SW480 (cell line): ENCODE results near the gene PCDHGB6.
A peak's percentile ranks its signal among the peaks of the same experiment; 100 is the strongest.
"Not testable (repeated sequence)": the region's sequence is repeated elsewhere in the genome, so short reads cannot be mapped to it uniquely, and the experiment has no call there.

Experiments
- DNase-seq: peaks from one replicate; pipeline ENCODE4 v3.0.0-alpha.2; 2016; ENCODE audit warnings: low spot score

Gene PCDHGB6

DNA sequence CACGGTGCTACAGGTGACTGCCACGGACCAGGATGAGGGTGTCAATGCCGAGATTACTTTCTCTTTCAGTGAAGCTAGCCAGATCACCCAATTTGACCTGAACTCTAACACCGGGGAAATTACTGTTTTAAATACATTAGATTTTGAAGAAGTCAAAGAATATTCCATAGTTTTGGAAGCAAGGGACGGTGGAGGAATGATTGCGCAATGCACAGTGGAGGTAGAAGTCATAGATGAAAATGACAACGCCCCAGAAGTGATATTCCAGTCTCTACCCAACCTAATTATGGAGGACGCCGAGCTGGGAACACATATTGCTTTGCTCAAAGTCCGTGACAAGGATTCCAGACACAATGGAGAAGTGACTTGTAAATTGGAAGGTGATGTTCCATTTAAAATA, 19.2 kb upstream of the PCDHGB6 start:
- DNase-seq: no peak

DNA sequence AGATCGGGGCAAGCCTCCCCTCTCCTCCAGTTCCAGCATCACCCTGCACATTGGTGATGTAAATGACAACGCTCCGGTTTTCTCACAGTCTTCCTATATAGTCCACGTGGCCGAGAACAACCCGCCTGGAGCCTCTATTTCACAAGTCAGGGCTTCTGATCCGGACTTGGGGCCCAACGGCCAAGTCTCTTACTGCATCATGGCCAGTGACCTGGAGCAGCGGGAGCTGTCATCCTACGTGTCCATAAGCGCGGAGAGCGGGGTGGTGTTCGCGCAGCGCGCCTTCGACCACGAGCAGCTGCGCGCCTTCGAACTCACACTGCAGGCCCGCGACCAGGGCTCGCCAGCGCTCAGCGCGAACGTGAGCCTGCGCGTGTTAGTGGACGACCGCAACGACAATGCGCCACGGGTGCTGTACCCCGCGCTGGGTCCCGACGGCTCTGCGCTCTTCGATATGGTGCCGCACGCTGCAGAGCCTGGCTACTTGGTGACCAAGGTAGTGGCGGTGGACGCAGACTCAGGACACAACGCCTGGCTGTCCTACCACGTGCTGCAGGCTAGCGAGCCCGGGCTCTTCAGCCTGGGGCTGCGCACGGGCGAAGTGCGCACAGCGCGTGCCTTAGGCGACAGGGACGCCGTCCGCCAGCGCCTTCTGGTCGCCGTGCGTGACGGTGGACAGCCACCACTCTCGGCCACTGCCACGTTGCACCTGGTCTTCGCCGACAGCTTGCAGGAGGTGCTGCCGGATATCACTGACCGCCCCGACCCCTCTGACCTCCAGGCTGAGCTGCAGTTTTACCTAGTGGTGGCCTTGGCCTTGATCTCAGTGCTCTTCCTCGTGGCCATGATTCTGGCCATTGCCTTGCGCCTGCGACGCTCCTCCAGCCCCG, 18.4 kb upstream of the PCDHGB6 start:
- DNase-seq: no peak

DNA sequence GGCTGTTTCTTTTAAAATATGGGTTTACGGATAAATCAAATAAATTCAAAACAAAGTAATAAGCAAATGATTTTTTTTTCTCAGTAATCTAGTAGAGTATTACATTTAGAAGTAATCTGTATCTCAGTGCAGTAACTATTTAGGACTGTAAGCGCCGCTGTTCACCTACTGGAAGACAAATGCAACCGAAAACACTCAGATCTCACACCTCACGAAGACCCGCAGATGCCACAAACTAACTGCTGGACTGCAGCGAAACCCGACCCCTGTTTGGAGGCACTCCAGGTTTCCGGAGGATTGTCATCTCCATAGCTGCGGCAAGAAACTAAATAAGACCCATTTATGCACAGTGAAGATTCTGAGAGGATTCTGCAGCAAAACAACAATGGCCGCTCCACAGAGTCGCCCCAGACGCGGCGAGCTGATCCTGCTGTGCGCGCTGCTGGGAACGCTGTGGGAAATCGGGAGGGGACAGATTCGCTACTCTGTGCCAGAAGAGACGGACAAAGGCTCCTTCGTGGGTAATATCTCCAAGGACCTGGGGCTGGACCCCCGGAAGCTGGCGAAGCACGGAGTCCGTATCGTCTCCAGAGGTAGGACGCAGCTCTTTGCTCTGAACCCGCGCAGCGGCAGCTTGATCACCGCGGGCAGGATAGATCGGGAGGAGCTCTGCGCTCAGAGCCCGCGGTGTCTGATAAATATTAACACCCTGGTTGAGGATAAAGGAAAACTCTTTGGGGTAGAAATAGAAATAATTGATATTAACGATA, 15.2 kb upstream of the PCDHGB6 start, which contains the start of gene PCDHGA8:
Gene PCDHGA8 (plus strand): TSS at position 205 of the 770 bp plus-strand sequence. CDS start 181 bp downstream, at position 386.
- no peak for DNase-seq

DNA sequence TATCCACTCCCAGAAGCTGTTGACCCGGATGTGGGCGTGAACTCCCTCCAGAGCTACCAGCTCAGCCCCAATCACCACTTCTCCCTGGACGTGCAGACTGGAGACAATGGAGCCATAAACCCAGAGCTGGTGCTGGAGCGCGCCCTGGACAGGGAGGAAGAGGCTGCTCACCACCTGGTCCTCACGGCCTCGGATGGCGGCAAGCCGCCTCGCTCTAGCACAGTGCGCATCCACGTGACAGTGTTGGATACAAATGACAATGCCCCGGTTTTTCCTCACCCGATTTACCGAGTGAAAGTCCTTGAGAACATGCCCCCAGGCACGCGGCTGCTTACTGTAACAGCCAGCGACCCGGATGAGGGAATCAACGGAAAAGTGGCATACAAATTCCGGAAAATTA, 14.6 kb upstream of the PCDHGB6 start:
- DNase-seq: no peak

DNA sequence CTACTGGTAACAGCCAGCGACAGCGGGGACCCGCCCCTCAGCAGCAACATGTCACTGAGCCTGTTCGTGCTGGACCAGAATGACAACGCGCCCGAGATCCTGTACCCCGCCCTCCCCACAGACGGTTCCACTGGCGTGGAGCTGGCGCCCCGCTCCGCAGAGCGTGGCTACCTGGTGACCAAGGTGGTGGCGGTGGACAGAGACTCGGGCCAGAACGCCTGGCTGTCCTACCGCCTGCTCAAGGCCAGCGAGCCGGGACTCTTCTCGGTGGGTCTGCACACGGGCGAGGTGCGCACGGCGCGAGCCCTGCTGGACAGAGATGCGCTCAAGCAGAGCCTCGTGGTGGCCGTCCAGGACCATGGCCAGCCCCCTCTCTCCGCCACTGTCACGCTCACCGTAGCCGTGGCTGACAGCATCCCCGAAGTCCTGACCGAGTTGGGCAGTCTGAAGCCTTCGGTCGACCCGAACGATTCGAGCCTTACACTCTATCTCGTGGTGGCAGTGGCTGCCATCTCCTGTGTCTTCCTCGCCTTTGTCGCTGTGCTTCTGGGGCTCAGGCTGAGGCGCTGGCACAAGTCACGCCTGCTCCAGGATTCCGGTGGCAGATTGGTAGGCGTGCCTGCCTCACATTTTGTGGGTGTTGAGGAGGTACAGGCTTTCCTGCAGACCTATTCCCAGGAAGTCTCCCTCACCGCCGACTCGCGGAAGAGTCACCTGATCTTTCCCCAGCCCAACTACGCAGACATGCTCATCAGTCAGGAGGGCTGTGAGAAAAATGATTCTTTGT, 13.2 kb upstream of the PCDHGB6 start:
- not testable (repeated sequence) for DNase-seq

DNA sequence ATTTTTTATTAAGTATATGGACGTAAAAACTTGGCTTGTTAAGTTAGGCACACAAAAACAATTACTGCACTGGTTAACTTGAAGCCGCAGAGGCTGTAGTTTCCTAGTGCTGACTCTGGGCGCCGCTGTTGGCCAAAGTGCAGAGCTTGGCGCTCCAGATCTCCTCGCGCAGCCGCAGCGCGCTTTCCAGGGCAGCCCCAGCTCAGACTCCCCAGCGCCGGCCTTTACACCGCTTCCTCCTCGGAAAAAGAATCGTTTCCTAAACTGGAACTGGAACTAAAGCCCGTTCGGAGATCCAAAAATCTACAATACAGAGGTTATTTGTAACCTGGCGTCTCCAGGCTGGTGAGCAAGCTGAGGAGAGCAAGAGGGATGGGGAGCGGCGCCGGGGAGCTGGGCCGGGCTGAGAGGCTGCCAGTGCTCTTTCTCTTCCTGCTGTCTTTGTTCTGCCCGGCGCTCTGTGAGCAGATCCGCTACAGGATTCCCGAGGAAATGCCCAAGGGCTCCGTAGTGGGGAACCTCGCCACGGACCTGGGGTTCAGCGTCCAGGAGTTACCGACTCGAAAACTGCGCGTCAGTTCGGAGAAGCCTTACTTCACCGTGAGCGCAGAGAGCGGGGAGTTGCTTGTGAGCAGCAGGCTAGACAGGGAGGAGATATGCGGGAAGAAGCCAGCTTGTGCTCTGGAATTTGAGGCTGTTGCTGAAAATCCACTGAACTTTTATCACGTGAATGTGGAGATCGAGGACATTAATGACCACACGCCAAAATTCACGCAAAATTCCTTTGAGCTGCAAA, 9.9 kb upstream of the PCDHGB6 start, which contains the start of gene PCDHGB5:
Gene PCDHGB5 (plus strand): TSS at position 192 of the 796 bp plus-strand sequence. CDS start 181 bp downstream, at position 373.
- not testable (repeated sequence) for DNase-seq

DNA sequence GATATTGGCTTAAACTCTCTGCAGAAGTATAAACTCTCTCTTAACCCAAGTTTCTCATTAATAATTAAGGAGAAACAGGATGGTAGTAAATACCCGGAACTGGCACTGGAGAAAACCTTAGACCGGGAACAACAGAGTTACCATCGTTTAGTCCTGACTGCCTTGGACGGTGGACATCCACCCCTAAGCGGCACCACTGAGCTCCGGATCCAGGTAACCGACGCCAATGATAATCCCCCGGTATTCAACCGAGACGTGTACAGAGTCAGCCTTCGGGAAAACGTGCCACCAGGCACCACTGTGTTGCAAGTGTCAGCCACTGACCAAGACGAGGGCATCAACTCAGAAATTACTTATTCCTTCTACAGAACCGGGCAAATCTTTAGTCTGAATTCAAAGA, 9.2 kb upstream of the PCDHGB6 start:
- no peak for DNase-seq

DNA sequence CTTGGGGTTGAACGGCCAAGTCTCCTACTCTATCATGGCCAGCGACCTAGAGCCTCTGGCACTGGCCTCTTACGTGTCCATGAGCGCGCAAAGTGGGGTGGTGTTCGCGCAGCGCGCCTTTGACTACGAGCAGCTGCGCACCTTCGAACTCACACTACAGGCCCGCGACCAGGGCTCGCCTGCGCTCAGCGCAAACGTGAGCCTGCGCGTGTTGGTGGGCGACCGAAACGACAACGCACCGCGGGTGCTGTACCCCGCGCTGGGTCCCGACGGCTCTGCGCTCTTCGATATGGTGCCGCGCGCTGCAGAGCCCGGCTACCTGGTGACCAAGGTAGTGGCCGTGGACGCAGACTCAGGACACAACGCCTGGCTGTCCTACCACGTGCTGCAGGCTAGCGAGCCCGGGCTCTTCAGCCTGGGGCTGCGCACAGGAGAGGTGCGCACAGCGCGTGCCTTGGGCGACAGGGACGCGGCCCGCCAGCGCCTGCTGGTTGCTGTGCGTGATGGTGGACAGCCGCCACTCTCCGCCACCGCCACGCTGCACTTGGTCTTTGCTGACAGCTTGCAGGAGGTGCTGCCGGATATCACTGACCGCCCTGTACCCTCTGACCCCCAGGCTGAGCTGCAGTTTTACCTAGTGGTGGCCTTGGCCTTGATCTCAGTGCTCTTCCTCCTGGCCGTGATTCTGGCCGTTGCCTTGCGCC, 8.1 kb upstream of the PCDHGB6 start:
- DNase-seq: no peak

DNA sequence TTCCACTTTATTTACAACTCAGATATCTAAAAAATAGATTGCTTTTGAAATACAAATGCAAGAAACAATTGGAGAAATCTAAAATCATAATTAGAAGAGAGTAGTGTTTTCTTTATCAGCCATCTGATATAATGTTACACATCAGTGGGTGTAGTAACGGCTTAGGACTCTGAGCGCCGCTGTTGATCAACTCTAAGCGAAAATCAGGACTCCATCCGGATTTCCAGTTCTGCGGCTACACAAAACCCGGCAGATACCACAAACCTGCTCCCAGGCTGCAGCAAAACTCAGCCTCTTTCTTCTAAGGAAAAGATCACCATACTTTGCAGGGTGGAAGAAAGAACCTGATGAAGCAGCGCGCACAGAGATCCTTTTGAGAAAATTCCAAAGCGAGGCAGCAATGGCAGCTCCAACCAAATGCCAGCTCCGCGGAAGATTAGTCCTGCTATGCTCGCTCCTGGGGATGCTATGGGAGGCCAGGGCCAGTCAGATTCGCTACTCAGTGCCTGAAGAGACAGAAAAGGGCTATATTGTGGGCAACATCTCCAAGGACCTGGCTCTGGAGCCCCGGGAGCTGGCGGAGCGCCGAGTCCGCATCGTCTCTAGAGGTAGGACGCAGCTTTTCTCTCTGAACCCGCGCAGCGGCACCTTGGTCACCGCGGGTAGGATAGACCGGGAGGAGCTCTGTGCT, 5.1 kb upstream of the PCDHGB6 start, which contains the start of gene PCDHGA9:
Gene PCDHGA9 (plus strand): TSS at position 226 of the 691 bp plus-strand sequence. CDS start 175 bp downstream, at position 401.
- DNase-seq: peak; percentile 31

DNA sequence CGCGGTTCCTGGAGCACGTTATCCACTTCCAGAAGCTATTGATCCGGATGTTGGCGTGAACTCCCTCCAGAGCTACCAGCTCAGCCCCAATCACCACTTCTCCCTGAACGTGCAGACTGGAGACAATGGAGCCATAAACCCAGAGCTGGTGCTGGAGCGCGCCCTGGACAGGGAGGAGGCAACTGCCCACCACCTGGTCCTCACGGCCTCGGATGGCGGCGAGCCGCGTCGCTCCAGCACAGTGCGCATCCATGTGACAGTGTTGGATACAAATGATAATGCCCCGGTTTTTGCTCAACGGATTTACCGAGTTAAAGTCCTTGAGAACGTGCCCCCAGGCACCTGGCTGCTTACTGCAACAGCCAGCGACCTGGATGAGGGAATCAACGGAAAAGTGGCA, 4.4 kb upstream of the PCDHGB6 start:
- no peak for DNase-seq

DNA sequence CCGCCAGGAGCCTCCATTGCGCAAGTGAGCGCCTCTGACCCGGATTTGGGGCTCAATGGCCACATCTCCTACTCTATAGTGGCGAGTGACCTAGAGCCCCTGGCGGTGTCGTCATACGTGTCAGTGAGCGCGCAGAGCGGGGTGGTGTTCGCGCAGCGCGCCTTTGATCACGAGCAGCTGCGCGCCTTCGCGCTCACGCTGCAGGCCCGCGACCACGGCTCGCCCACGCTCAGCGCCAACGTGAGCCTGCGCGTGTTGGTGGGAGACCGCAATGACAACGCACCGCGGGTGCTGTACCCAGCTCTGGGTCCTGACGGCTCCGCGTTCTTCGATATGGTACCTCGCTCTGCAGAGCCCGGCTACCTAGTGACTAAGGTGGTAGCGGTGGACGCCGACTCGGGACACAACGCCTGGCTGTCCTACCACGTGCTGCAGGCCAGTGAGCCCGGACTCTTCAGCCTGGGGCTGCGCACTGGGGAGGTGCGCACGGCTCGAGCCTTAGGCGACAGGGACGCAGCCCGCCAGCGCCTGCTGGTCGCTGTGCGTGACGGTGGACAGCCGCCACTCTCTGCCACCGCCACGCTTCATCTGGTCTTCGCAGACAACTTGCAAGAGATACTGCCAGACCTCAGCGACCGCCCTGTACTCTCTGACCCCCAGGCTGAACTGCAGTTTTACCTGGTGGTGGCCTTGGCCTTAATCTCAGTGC, 1.9 kb downstream of the PCDHGB6 start:
- no peak for DNase-seq

DNA sequence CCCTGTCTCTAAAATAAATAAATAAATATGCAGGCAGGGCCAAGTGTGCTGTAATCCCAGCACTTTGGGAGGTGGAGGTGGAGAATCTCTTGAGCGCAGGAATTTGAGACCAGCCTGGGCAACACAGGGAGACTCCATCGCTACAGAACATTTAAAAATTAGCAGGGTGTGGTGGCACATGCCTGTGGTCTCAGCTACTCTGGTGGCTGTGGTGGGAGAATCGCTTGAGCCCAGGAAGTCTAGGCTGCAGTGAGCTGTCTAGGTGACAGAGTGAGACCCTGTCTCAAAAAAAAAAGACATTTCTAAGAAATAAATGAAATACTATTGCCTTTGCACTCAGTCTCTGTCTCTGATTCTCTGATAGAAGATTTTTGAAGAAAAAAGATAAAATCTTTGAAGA, 3.8 kb downstream of the PCDHGB6 start:
- peak; percentile 25 for DNase-seq

DNA sequence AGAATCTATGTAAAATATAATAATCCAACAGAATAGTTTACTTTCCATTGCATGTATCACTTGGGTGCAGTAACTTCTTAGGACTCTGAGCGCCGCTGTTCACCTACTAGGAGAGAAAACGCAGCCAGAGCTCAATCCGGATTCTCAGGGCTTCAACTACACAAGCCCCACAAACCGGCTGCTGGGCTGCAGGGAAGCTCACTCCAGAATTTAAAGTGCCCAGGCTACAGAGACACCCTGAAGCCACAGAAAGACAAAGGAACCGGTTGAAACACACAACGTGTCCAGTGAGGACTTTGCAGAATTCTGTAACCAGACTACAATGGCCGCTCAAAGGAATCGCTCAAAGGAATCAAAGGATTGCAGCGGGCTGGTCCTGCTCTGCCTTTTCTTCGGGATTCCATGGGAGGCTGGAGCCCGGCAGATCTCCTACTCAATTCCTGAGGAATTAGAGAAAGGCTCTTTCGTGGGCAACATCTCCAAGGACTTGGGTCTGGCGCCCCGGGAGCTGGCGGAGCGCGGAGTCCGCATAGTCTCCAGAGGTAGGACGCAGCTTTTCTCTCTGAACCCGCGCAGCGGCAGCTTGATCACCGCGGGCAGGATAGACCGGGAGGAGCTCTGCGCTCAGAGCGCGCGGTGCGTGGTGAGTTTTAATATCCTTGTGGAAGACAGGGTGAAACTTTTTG, 5.2 kb downstream of the PCDHGB6 start, which contains the start of gene PCDHGA10:
Gene PCDHGA10 (plus strand): TSS at position 134 of the 686 bp plus-strand sequence. CDS start 189 bp downstream, at position 323.
- peak; percentile 52 for DNase-seq

DNA sequence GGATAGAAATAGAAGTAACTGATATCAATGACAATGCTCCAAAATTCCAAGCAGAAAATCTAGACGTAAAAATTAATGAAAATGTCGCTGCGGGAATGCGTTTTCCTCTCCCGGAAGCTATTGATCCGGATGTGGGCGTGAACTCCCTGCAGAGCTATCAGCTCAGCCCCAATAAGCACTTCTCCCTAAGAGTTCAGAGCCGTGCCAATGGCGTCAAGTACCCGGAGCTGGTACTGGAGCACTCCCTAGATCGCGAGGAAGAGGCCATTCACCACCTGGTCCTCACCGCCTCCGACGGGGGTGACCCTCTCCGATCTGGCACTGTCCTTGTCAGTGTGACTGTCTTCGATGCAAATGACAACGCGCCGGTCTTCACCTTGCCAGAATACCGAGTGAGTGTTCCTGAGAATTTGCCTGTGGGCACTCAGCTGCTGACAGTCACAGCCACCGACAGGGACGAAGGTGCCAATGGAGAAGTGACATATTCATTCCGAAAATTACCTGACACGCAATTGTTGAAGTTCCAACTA, 5.8 kb downstream of the PCDHGB6 start:
- no peak for DNase-seq

DNA sequence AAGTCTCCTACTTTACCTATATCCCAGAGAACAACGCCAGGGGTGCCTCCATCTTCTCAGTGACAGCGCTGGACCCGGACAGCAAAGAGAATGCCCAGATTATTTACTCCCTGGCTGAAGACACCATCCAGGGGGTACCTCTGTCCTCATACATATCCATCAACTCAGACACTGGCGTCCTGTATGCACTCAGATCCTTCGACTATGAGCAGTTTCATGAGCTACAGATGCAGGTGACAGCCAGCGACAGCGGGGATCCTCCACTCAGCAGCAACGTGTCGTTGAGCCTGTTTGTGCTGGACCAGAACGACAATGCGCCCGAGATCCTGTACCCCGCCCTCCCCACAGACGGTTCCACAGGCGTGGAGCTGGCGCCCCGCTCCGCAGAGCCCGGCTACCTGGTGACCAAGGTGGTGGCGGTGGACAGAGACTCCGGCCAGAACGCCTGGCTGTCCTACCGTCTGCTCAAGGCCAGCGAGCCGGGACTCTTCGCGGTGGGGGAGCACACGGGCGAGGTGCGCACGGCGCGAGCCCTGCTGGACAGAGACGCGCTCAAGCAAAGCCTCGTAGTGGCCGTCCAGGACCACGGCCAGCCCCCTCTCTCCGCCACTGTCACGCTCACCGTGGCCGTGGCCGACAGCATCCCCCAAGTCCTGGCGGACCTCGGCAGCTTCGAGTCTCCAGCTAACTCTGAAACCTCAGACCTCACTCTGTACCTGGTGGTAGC, 6.9 kb downstream of the PCDHGB6 start:
- DNase-seq: not testable (repeated sequence)

DNA sequence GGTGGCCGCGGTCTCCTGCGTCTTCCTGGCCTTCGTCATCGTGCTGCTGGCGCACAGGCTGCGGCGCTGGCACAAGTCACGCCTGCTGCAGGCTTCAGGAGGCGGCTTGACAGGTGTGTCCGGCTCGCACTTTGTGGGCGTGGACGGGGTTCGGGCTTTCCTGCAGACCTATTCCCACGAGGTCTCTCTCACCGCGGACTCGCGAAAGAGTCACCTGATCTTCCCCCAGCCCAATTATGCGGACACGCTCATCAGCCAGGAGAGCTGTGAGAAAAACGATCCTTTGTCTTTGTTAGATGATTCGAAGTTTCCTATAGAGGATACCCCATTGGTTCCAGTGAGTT, 7.4 kb downstream of the PCDHGB6 start:
- not testable (repeated sequence) for DNase-seq

DNA sequence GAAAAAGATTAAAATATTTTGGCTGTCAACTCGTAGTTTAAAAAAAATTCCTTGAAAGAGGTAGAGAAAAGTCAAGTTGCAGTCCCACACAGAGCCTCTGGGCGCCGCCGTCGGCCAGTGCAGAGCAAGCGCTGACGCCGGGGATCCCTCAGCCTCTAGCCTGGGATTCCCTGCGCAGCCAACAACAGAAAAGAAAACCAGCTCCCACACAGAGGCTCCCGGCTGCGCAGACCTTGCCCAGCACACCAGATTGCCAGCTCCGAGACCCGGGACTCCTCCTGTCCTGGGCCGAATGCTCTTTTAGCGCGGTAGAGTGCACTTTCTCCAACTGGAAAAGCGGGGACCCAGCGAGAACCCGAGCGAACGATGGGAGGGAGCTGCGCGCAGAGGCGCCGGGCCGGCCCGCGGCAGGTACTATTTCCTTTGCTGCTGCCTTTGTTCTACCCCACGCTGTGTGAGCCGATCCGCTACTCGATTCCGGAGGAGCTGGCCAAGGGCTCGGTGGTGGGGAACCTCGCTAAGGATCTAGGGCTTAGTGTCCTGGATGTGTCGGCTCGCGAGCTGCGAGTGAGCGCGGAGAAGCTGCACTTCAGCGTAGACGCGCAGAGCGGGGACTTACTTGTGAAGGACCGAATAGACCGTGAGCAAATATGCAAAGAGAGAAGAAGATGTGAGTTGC, 9.8 kb downstream of the PCDHGB6 start, which contains the start of gene PCDHGB7:
Gene PCDHGB7 (plus strand): TSS at position 184 of the 679 bp plus-strand sequence. CDS start 183 bp downstream, at position 367.
- DNase-seq: peak; percentile 42
